GM04504 (cell line): Measurements from ENCODE around the gene RALGPS1.

Source experiments
- DNase-seq: peaks from one replicate; pipeline ENCODE4 v3.0.0-alpha.2; 2012; ENCODE audit warnings: low read depth

RALGPS1 gene

DNA sequence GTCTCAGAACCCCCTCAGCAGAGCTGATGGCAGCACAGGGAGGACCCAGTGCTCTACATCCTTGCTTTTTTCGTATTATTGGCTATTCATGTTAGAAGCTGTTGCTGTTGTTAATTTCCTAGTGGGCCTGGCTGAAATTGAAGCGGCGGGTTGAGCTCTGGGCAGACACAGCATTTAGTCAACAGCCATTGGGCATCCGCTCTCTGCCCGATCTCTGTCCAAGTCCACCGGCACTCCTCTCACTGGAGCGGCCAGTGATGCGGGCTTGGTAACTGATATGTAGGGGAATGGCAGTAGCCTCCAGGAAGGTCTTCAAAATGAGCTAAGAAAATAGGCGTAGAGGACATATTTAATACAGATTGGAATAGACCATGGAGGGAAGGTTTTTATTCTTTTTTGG is 348.7 kb downstream of the RALGPS1 start:
- DNase-seq, result no peak

DNA sequence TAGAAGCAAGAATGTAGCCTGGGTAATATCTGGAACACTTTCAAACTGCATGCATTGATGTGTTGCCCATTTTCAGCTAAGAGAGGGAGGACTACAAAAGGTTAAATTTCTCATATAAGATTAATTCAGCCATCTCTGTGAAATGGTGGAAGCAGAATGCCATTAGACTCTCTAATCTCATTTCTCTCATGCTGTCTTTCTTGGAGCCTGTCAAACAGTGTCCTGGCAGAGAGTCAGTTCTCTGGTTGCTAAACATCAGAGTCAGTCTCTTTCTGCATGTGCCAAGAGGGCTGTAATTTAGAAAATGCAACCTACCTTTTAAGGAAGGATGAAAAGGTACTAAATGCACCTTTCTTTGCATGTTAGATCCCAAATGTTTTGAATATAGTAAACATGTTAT is 349.1 kb downstream of the RALGPS1 start:
- no peak for DNase-seq

DNA sequence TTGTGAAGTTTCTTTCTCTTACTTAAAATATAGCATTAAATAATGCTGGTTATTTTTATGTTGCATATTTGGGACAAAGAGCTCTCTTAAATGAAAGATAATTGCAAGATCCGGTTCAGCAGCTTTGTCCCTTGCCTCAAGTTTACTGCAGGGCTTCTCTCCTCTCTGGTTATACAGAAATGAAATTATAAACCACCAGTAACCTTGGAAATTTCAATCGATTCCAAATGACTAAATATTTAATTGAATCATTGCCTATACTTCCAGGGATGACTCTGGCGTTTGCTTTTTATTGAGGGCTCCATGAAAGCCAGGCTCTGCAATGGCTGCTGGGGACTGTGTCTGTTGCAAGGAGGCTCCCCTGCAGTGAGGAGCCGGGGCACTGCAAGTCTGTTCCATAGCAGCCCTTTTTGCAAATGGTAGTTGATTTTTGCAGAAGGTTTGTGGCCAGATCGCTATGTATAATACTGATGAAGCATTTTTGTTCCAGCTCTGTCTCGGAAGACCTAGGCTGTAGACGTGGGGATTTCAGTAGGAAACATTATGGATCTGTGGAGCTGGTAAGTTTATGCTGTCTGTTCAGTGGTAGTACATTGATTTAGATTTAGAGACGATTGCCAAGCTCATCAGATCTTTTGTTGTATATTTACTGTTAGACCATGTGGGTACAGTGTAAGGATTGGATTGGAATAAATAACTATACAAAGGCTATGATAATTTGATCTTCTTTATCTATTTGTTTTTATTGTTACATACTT is 350.1 kb downstream of the RALGPS1 start, which contains the start of gene GARNL3:
TSS of gene GARNL3 (plus strand) at position 313 of the 758 bp plus-strand sequence. CDS start at position 417, 104 bp downstream.
- no peak for DNase-seq

DNA sequence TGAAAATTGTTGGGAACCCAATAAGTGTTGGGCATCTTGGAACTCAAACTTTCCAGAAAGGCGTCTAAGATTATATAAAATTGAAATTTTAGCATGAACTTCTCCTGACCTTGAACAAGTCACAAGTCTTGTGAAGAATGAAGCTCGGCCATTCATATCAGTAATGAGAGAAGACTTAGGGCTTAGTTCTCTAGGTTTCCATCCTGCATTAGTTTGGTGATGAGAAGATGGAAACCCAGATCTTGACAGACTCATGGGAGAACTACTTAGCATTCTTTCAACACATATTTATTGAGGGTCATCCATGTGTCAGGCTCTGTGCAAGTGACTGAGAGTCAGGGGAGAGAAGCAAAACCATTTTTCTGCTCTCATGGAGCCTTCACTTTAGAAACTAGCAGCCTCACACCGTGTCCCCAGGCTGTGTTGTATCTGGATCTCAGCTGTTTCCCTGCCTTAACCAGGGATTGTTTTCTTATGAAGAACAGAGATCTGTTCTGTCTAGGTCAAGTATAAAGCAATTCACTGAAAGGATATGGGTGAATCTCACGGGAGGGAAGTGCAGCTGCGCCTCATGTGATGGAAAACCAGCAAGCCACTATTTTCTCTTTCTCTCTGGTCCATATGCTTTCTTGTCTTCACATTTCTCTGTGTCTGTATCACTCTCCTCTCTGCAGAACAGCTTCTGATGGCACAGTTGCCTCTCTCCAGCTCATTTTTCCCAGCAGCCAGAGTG is 353.4 kb downstream of the RALGPS1 start:
- DNase-seq, result no peak

DNA sequence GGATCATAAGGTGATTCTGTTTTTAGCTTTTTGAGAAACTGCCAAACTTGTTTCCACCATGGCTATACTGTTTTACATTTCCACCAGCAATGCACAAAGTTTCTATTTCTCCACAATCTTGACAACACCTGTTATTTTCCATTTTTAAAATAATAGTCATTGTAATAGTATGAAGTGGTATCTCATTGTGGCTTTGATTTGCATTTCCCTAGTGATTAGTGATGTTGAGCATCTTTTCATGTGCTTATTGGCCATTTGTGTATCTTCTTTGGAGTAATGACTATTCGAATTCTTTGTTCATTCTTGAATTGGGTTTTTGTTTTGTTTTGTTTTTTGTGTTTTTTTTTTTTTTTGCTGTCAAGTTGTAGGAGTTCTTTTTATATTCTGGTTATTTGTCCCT is 354.9 kb downstream of the RALGPS1 start:
- no peak for DNase-seq
